NT2/D1 (cell line): ENCODE measurements around the gene PHETA2.

Experiments used
- SUZ12 ChIP-seq: IDR thresholded peaks from 2 replicates; pipeline ENCODE4 v1.6.1; 2011; ENCODE audit not compliant: insufficient read length, insufficient read depth; ENCODE audit errors: extremely low read depth
- ZNF274 ChIP-seq: IDR thresholded peaks from 2 replicates; pipeline ENCODE4 v1.6.1; 2011; ENCODE audit warnings: mild to moderate bottlenecking, low read depth, low read length

DNA sequence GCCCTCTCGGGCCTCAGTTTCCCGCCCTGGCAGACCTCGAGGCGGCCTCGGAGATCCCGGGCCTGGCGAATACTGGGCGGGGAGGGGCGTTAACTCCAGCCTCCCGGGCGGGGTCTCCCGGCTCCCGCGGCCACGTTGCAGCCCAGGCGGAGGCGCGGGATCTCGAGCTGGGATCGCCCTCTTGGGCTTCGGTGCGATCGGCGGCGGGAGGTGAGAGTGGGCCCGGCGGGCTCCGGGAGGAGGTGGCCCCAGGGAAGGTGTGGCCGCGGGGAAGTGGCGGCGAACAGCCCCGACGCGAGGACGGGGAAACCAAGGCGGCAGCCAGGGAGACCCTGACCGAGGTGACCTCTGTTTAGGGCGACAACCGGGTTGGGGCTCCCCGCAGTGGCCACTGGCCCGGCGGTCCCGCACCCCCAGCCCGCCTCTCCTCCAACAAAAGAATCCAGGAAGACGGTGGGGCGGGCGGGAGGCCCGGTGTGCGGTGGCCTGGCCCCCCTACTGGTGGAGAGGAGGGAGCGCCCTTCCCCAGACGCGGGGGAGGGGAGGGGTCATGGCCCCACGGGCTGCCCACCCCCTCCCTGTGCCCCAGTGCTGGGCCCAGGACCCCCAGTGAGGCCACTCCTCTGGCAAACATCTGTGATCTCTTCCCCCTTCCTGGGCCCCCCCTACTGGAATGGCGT lies at the start of gene PHETA2:
- TF ChIP-seq SUZ12 (no peak), ZNF274 (no peak)
